HEK293 (cell line): ENCODE data around the gene PHACTR2.

Experiments
- CTCF ChIA-PET: fragments of 350-600 bp; formaldehyde crosslinking; extraction: SDS; loops from one replicate; lab custom pipeline; 2021; ENCODE audit warnings: antibody characterized with exemption; lab: Yijun Ruan, JAX
- POLR2A ChIA-PET: fragments of 300-600 bp; formaldehyde crosslinking; extraction: SDS; loops from one replicate; lab custom pipeline; 2020; ENCODE audit warnings: antibody characterized with exemption, inconsistent platforms; lab: Yijun Ruan, JAX
- H3K27ac ChIP-seq: fragments of 200-500 bp; sonication (Bioruptor generic); 2 replicates; pipeline ENCODE4 v1.5.1; 2014; ENCODE audit warnings: low read depth, low read length, control low read depth, inconsistent platforms; ENCODE audit errors: extremely low read depth
- H3K36me3 ChIP-seq, 2 experiments: fragments of 200-500 bp in 1 of 2; sonication (Bioruptor generic) in 1 of 2; 1 replicate in 1 of 2; 2 replicates in 1 of 2; pipeline ENCODE4 v1.5.1; 2014 to 2017; ENCODE audit warnings: inconsistent platforms in 2 of 2, low read length in 2 of 2; ENCODE audit not compliant: control insufficient read depth in 2 of 2, insufficient read depth in 1 of 2
- H3K4me1 ChIP-seq: fragments of 200-500 bp; sonication (Bioruptor generic); 2 replicates; pipeline ENCODE4 v1.5.1; 2014; ENCODE audit warnings: mild to moderate bottlenecking, low read length, inconsistent platforms; ENCODE audit not compliant: control insufficient read depth, insufficient read depth
- H3K4me3 ChIP-seq: 2 replicates; pipeline ENCODE4 v1.5.1; 2011; ENCODE audit warnings: low read depth, mild to moderate bottlenecking, control low read depth, low read length, moderate library complexity
- H3K9me3 ChIP-seq: fragments of 200-500 bp; sonication (Bioruptor generic); 2 replicates; pipeline ENCODE4 v1.5.1; 2014; ENCODE audit warnings: low read depth, low read length, inconsistent platforms; ENCODE audit not compliant: control insufficient read depth, insufficient read depth
- MYNN ChIP-seq: fragments of 450-650 bp; formaldehyde crosslinking; IDR thresholded peaks from 2 replicates; pipeline ENCODE4 v1.5.1; 2016; ENCODE audit warnings: missing biosample characterization, missing genetic modification characterization, borderline replicate concordance
- MZF1 ChIP-seq: fragments of 450-650 bp; formaldehyde crosslinking; IDR thresholded peaks from 2 replicates; pipeline ENCODE4 v1.5.1; 2017; ENCODE audit warnings: missing biosample characterization, missing genetic modification characterization, borderline replicate concordance
- RBAK ChIP-seq: fragments of 450-650 bp; formaldehyde crosslinking; IDR thresholded peaks from 2 replicates; pipeline ENCODE4 v1.5.1; 2016; ENCODE audit warnings: missing biosample characterization, missing genetic modification characterization
- WT1 ChIP-seq: fragments of 450-650 bp; formaldehyde crosslinking; IDR thresholded peaks from 2 replicates; pipeline ENCODE4 v1.5.1; 2016; ENCODE audit warnings: missing biosample characterization, missing genetic modification characterization
- ZBTB1 ChIP-seq: fragments of 450-650 bp; formaldehyde crosslinking; IDR thresholded peaks from 2 replicates; pipeline ENCODE4 v1.5.1; 2016; ENCODE audit warnings: missing biosample characterization, missing genetic modification characterization
- ZNF10 ChIP-seq: fragments of 450-650 bp; formaldehyde crosslinking; IDR thresholded peaks from 2 replicates; pipeline ENCODE4 v1.5.1; 2017; ENCODE audit warnings: missing biosample characterization, missing genetic modification characterization
- ZNF112 ChIP-seq: fragments of 450-650 bp; formaldehyde crosslinking; IDR thresholded peaks from 2 replicates; pipeline ENCODE4 v1.5.0; 2017; ENCODE audit warnings: missing biosample characterization, missing genetic modification characterization
- ZNF132 ChIP-seq: fragments of 450-650 bp; formaldehyde crosslinking; IDR thresholded peaks from 2 replicates; pipeline ENCODE4 v1.5.1; 2017; ENCODE audit warnings: missing biosample characterization, missing genetic modification characterization, borderline replicate concordance
- ZNF146 ChIP-seq: fragments of 450-650 bp; formaldehyde crosslinking; IDR thresholded peaks from 2 replicates; pipeline ENCODE4 v1.5.1; 2016; ENCODE audit warnings: missing biosample characterization, missing genetic modification characterization
- ZNF274 ChIP-seq, 2 experiments: fragments of 200-500 bp in 1 of 2; fragments of 450-650 bp in 1 of 2; sonication (Bioruptor generic) in 1 of 2; formaldehyde crosslinking in 1 of 2; IDR thresholded peaks; 2 replicates each; pipeline versions ENCODE4 v1.5.1 to v1.6.1; 2014 to 2016; ENCODE audit warnings: borderline replicate concordance in 1 of 2, inconsistent platforms in 1 of 2, low read length in 1 of 2, missing biosample characterization in 1 of 2, missing genetic modification characterization in 1 of 2
- ZNF37A ChIP-seq: fragments of 450-650 bp; IDR thresholded peaks from 2 replicates; pipeline ENCODE4 v1.5.1; 2018; ENCODE audit warnings: missing biosample characterization, missing genetic modification characterization
- ZNF394 ChIP-seq: fragments of 450-650 bp; formaldehyde crosslinking; IDR thresholded peaks from 2 replicates; pipeline ENCODE4 v1.5.1; 2016; ENCODE audit warnings: missing biosample characterization, missing genetic modification characterization, mild to moderate bottlenecking, moderate library complexity, borderline replicate concordance
- ZNF521 ChIP-seq: fragments of 450-650 bp; formaldehyde crosslinking; IDR thresholded peaks from 2 replicates; pipeline ENCODE4 v1.5.1; 2017; ENCODE audit warnings: missing biosample characterization, mild to moderate bottlenecking, missing genetic modification characterization
- ZNF571 ChIP-seq: fragments of 450-650 bp; formaldehyde crosslinking; IDR thresholded peaks from 2 replicates; pipeline ENCODE4 v1.5.0; 2017; ENCODE audit warnings: missing biosample characterization, missing genetic modification characterization
- ZNF610 ChIP-seq: fragments of 450-650 bp; formaldehyde crosslinking; IDR thresholded peaks from 2 replicates; pipeline ENCODE4 v1.5.1; 2016; ENCODE audit warnings: missing biosample characterization, missing genetic modification characterization, borderline replicate concordance
- ZNF677 ChIP-seq: fragments of 450-650 bp; IDR thresholded peaks from 2 replicates; pipeline ENCODE4 v1.5.0; 2018; ENCODE audit warnings: missing biosample characterization, mild to moderate bottlenecking, missing genetic modification characterization, moderate library complexity
- TF ChIP-seq, protein P1 (sequence below): fragments of 450-650 bp; IDR thresholded peaks from 2 replicates; pipeline ENCODE4 v1.5.1; 2018; ENCODE audit warnings: missing biosample characterization, mild to moderate bottlenecking, missing genetic modification characterization
- TF ChIP-seq, protein P2 (sequence below): fragments of 450-650 bp; formaldehyde crosslinking; IDR thresholded peaks from 2 replicates; pipeline ENCODE4 v1.5.1; 2016; ENCODE audit warnings: missing biosample characterization, missing genetic modification characterization
- TF ChIP-seq, protein P3 (sequence below): fragments of 450-650 bp; formaldehyde crosslinking; IDR thresholded peaks from 2 replicates; pipeline ENCODE4 v1.5.1; 2016; ENCODE audit warnings: missing biosample characterization, missing genetic modification characterization
- TF ChIP-seq, protein P4 (sequence below): fragments of 450-650 bp; formaldehyde crosslinking; IDR thresholded peaks from 2 replicates; pipeline ENCODE4 v1.5.1; 2016; ENCODE audit warnings: missing biosample characterization, missing genetic modification characterization
- TF ChIP-seq, protein P5 (sequence below): fragments of 450-650 bp; formaldehyde crosslinking; IDR thresholded peaks from 2 replicates; pipeline ENCODE4 v1.5.1; 2017; ENCODE audit warnings: missing biosample characterization, missing genetic modification characterization
- TF ChIP-seq, protein P6 (sequence below): fragments of 450-650 bp; formaldehyde crosslinking; IDR thresholded peaks from 2 replicates; pipeline ENCODE4; 2016; ENCODE audit warnings: missing biosample characterization, missing genetic modification characterization
- TF ChIP-seq, protein P7 (sequence below): fragments of 450-650 bp; IDR thresholded peaks from 2 replicates; pipeline ENCODE4 v1.5.1; 2018; ENCODE audit warnings: missing biosample characterization, missing genetic modification characterization
- TF ChIP-seq, protein P8 (sequence below): fragments of 450-650 bp; formaldehyde crosslinking; IDR thresholded peaks from 2 replicates; pipeline ENCODE4 v1.5.1; 2016; ENCODE audit warnings: missing biosample characterization, missing genetic modification characterization

Gene PHACTR2

DNA sequence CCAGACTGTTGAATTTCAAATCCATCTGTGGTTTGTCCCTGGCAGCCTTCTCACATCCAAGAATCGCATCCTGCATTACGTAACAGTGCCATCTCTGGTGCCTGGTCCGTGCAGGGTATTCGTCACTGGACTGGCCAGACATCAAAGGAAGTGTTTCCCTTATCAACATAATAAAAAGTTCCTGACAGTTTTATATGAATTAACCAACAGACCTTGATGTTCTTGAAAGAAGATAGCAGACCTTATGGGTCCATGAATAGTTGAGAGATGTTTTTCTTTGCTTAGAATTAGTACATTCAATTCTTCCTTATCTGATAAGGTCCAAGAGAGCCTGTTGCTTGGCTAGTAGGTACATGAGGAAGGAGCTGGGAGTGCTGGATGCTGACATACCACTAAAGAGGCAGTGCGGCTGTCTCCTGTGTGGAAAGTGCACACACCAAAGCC, 77.6 kb downstream of the PHACTR2 start (continued):
- TF ChIP-seq, protein P1, sequence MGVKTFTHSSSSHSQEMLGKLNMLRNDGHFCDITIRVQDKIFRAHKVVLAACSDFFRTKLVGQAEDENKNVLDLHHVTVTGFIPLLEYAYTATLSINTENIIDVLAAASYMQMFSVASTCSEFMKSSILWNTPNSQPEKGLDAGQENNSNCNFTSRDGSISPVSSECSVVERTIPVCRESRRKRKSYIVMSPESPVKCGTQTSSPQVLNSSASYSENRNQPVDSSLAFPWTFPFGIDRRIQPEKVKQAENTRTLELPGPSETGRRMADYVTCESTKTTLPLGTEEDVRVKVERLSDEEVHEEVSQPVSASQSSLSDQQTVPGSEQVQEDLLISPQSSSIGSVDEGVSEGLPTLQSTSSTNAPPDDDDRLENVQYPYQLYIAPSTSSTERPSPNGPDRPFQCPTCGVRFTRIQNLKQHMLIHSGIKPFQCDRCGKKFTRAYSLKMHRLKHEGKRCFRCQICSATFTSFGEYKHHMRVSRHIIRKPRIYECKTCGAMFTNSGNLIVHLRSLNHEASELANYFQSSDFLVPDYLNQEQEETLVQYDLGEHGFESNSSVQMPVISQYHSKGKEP = peak; percentile 63; the same call in 1 of the 2 replicates
- TF ChIP-seq ZNF394 (tag by site-specific recombination) (peak; percentile 85), ZNF571 (tag by site-specific recombination) (no peak), ZNF112 (no peak), ZNF521 (tag by site-specific recombination) (no peak), ZNF610 (peak; percentile 86), ZNF677 (tag by site-specific recombination) (no peak), ZNF10 (tag by site-specific recombination) (peak; percentile 92), RBAK (no peak), ZNF132 (no peak), ZBTB1 (tag by site-specific recombination) (no peak), ZNF146 (tag by site-specific recombination) (peak; percentile 75), MYNN (tag by site-specific recombination) (no peak), ZNF274 (IDR thresholded peaks at IDR 0.05; ENCODE audit: low read length) (no peak), ZNF274 (tag by site-specific recombination; IDR thresholded peaks at IDR 0.05; ENCODE audit: borderline replicate concordance) (no peak)
- TF ChIP-seq, protein P2, sequence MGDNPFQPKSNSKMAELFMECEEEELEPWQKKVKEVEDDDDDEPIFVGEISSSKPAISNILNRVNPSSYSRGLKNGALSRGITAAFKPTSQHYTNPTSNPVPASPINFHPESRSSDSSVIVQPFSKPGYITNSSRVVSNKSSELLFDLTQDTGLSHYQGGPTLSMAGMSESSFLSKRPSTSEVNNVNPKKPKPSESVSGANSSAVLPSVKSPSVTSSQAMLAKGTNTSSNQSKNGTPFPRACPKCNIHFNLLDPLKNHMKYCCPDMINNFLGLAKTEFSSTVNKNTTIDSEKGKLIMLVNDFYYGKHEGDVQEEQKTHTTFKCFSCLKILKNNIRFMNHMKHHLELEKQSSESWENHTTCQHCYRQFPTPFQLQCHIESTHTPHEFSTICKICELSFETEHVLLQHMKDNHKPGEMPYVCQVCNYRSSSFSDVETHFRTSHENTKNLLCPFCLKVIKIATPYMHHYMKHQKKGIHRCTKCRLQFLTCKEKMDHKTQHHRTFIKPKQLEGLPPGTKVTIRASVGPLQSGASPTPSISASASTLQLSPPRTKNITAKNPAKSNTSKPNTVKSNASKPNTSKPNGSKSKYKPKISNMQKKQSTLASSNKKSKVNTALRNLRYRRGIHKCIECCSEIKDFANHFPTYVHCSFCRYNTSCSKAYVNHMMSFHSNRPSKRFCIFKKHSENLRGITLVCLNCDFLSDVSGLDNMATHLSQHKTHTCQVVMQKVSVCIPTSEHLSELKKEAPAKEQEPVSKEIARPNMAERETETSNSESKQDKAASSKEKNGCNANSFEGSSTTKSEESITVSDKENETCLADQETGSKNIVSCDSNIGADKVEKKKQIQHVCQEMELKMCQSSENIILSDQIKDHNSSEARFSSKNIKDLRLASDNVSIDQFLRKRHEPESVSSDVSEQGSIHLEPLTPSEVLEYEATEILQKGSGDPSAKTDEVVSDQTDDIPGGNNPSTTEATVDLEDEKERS (tag by site-specific recombination) = no peak
- TF ChIP-seq, protein P3, sequence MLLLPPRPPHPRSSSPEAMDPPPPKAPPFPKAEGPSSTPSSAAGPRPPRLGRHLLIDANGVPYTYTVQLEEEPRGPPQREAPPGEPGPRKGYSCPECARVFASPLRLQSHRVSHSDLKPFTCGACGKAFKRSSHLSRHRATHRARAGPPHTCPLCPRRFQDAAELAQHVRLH (tag by site-specific recombination) = peak; percentile 99
- TF ChIP-seq, protein P4, sequence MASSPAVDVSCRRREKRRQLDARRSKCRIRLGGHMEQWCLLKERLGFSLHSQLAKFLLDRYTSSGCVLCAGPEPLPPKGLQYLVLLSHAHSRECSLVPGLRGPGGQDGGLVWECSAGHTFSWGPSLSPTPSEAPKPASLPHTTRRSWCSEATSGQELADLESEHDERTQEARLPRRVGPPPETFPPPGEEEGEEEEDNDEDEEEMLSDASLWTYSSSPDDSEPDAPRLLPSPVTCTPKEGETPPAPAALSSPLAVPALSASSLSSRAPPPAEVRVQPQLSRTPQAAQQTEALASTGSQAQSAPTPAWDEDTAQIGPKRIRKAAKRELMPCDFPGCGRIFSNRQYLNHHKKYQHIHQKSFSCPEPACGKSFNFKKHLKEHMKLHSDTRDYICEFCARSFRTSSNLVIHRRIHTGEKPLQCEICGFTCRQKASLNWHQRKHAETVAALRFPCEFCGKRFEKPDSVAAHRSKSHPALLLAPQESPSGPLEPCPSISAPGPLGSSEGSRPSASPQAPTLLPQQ = peak; percentile 94
- TF ChIP-seq, protein P5, sequence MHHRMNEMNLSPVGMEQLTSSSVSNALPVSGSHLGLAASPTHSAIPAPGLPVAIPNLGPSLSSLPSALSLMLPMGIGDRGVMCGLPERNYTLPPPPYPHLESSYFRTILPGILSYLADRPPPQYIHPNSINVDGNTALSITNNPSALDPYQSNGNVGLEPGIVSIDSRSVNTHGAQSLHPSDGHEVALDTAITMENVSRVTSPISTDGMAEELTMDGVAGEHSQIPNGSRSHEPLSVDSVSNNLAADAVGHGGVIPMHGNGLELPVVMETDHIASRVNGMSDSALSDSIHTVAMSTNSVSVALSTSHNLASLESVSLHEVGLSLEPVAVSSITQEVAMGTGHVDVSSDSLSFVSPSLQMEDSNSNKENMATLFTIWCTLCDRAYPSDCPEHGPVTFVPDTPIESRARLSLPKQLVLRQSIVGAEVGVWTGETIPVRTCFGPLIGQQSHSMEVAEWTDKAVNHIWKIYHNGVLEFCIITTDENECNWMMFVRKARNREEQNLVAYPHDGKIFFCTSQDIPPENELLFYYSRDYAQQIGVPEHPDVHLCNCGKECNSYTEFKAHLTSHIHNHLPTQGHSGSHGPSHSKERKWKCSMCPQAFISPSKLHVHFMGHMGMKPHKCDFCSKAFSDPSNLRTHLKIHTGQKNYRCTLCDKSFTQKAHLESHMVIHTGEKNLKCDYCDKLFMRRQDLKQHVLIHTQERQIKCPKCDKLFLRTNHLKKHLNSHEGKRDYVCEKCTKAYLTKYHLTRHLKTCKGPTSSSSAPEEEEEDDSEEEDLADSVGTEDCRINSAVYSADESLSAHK (tag by site-specific recombination) = peak; percentile 91

DNA sequence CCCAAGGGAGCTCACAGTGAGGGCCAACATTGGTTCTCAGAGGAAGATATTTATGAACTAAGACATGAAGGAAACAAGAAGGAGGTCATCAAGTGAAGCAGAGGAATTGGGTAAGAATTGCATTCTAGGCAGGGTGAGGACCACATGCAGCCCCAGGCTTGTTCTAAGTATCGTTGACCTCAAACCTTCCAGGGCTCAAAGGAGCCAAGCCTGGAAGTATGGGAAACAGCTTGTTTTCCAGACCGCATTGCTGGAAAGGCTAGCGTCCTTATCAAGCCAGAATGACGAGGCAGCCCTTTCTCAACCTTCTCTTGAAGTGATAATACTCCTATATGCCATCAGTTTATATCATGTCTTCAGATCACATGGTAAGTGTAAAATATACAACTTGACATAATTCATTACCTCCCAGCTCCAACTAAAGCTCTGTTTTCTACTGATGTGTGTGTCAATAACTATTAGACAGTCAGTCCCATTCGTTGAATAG, 79.6 kb downstream of the PHACTR2 start:
- POLR2A ChIA-PET = no interaction called here
- peaks cover 31% of the 10 kb centered on the region for H3K4me1 ChIP-seq
- CTCF ChIA-PET = interaction anchor here (0.6 to 0.7 kb wide), 2 partner anchors 183 to 236 kb away, joined by 3 to 4 read pairs; no protein-coding TSS in a partner anchor
- TF ChIP-seq, protein P6, sequence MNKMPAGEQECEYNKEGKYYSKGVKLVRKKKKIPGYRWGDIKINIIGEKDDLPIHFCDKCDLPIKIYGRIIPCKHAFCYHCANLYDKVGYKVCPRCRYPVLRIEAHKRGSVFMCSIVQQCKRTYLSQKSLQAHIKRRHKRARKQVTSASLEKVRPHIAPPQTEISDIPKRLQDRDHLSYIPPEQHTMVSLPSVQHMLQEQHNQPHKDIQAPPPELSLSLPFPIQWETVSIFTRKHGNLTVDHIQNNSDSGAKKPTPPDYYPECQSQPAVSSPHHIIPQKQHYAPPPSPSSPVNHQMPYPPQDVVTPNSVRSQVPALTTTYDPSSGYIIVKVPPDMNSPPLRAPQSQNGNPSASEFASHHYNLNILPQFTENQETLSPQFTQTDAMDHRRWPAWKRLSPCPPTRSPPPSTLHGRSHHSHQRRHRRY (tag by site-specific recombination) = no peak
- TF ChIP-seq ZBTB1 (tag by site-specific recombination) = no peak
- no peak for TF ChIP-seq ZNF677 (tag by site-specific recombination)
- no peak for TF ChIP-seq WT1 (tag by site-specific recombination)
- TF ChIP-seq MZF1 (tag by site-specific recombination) = no peak
- no peak for TF ChIP-seq ZNF37A (tag by site-specific recombination)
- TF ChIP-seq, protein P7, sequence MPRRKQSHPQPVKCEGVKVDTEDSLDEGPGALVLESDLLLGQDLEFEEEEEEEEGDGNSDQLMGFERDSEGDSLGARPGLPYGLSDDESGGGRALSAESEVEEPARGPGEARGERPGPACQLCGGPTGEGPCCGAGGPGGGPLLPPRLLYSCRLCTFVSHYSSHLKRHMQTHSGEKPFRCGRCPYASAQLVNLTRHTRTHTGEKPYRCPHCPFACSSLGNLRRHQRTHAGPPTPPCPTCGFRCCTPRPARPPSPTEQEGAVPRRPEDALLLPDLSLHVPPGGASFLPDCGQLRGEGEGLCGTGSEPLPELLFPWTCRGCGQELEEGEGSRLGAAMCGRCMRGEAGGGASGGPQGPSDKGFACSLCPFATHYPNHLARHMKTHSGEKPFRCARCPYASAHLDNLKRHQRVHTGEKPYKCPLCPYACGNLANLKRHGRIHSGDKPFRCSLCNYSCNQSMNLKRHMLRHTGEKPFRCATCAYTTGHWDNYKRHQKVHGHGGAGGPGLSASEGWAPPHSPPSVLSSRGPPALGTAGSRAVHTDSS = no peak
- TF ChIP-seq, protein P8, sequence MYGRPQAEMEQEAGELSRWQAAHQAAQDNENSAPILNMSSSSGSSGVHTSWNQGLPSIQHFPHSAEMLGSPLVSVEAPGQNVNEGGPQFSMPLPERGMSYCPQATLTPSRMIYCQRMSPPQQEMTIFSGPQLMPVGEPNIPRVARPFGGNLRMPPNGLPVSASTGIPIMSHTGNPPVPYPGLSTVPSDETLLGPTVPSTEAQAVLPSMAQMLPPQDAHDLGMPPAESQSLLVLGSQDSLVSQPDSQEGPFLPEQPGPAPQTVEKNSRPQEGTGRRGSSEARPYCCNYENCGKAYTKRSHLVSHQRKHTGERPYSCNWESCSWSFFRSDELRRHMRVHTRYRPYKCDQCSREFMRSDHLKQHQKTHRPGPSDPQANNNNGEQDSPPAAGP = no peak

More for the DNA sequence above, 79.6 kb downstream of the PHACTR2 start:
- peaks cover 0 to 7% of the 10 kb centered on the region in 2 experiments; a peak in 1 of 3 replicates for H3K36me3 ChIP-seq
- no peak overlapping the region for H3K27ac ChIP-seq
- H3K4me3 ChIP-seq = no peak overlapping the region
- H3K9me3 ChIP-seq = no peaks in the 10 kb centered on the region
